NCI-H1105 treated with DMSO at 0.1 percent for 48 hours (cell line): ENCODE data around the gene VWA8.
"Not testable (repeated sequence)": the region's sequence is repeated elsewhere in the genome, so short reads cannot be mapped to it uniquely, and the experiment has no call there.

Experiments used
- DNase-seq: peaks from one replicate; lab custom pipeline; 2025; lab: John Stamatoyannopoulos, UW

The VWA8 gene

DNA sequence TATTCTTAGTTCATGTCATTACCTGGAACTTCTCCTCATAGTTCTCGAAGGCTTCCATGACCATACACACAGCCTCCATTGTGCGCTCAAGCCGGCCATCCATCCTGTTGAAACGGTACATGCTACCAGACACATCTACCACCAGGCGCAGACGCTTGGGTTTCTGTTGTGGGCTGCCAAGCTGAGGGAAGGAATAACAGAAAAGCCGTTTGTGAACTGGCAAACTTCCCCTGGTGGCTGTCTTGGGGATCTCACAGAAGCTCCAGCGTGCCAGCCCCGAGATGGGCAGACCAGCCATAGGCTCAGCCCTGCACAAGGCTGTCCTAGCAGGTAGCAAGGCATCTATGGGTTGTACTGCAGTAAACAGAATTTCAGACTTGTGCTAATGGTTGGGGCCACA is 373.4 kb downstream of the VWA8 start:
- DNase-seq = no peak

DNA sequence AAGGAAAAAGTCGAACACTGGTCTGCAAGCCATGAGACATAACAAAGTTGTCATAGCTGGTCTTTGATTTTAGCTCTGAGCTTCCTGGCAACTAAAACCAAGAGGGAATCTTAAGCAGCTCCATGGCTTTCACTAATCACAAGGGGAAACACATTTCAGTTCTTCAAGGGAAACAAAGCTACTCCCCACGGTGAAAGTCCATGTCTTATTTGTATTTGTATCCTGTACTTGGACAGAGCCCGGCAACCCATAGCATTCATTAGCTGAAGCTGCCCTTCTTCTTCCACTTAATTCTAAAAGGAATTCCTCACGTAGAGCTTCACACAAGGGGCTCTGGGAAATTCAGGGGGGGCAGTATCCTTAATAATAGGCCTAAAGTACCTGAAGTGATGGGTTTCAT is 374.7 kb downstream of the VWA8 start:
- DNase-seq = no peak

DNA sequence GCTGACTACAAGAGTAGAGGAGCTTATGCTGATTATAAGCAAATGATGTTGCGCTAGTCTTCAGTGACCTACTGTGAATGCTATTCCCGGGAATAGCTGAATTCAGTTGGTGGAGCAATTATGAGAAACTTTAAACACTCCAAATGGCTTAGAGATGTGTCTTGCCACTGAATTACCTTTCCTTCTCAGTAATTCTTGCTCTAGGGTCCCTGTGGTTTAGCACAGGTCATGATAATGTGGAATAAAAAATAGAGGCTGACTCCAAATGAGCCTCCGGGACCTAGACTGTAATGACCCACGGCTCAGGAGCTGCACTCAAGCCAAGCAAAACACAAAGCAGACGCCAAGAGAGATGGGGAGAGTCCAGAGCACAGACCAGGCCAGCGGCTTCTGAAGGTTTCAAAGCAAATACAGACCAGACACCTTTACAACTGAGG is 378.9 kb downstream of the VWA8 start:
- DNase-seq = no peak

DNA sequence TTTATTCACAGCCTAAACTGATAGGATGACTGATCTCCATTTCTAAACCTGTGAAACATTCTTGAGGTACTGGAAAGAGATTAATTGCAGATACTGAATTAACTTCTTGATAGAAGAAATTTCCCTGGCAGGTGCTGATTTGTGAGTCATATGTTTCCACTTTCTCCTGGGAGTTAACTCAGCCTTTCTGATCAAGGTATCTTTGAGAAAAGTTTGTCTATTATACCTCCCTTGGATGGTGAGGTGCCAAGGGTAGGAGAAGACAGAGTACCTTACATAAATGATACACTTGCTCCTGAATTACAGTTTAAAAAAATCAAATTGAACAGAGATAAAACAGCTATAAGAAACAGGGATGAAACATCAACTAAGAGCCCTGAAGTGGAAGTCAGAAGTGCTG is 380.6 kb downstream of the VWA8 start:
- DNase-seq = no peak

DNA sequence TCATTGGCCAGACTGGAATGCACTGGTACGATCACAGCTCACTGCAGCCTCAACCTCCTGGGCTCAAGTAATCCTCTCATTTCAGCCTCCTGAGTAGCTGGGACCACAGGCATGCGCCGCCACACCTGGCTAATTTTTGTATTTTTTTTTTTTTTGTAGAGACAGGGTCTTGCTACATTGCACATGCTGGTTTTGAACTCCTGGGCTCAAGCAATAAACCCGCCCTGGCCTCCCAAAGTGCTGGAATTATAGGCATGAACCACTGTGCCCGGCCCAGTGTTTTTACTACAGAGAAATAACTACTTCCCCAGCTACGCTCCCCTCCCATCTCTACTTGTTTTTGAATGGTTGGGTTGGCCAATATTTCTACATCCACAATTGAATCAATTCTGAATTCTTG is 381.0 kb downstream of the VWA8 start:
- DNase-seq = no peak

- no peak for DNase-seq
Observed at GRCh38 chr13:41579168-41579567, 381.7 kb downstream of the VWA8 start.

- no peak for DNase-seq
Observed at GRCh38 chr13:41578371-41578770, 382.5 kb downstream of the VWA8 start.

GRCh38 chr13:41577436-41577835 is 383.5 kb downstream of the VWA8 start:
- DNase-seq = no peak

DNA sequence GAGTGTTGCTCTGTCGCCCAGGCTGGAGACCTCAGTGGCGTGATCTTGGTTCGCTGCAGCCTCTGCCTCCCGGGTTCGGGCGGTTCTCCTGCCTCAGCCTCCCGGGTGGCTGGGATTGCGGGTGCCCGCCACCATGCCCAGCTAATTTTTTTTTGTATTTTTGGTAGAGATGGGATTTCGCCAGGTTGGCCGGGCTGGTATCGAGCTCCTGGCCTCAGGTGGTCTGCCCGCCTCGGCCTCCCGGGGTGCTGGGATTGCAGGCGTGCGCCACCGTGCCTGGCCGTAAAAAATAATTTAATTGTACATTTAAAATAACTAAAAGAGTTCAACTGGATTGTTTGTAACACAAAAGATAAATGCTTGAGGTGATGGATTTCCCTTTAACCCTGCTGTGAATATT is 387.3 kb downstream of the VWA8 start:
- DNase-seq = not testable (repeated sequence)

DNA sequence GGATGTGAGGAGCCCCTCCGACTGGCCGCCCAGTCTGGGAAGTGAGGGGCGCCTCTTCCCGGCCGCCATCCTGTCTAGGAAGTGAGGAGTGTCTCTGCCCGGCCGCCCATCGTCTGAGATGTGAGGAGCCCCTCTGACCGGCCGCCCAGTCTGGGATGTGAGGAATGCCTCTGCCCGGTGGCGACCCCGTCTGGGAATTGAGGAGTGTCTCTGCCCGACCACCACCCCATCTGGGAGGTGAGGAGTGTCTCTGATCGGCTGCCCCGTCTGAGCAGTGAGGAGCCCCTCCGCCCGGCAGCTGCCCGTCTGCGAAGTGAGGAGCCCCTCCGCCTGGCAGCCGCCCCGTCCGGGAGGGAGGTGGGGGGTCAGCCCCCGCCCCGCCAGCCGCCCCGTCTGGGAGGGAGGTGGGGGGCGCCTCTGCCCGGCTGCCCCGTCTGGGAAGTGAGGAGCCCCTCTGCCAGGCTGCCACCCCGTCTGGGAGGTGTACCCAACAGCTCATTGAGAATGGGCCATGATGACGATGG is 389.0 kb downstream of the VWA8 start:
- DNase-seq = not testable (repeated sequence)

- DNase-seq = no peak
Observed at GRCh38 chr13:41568972-41569351, 391.9 kb downstream of the VWA8 start.

DNA sequence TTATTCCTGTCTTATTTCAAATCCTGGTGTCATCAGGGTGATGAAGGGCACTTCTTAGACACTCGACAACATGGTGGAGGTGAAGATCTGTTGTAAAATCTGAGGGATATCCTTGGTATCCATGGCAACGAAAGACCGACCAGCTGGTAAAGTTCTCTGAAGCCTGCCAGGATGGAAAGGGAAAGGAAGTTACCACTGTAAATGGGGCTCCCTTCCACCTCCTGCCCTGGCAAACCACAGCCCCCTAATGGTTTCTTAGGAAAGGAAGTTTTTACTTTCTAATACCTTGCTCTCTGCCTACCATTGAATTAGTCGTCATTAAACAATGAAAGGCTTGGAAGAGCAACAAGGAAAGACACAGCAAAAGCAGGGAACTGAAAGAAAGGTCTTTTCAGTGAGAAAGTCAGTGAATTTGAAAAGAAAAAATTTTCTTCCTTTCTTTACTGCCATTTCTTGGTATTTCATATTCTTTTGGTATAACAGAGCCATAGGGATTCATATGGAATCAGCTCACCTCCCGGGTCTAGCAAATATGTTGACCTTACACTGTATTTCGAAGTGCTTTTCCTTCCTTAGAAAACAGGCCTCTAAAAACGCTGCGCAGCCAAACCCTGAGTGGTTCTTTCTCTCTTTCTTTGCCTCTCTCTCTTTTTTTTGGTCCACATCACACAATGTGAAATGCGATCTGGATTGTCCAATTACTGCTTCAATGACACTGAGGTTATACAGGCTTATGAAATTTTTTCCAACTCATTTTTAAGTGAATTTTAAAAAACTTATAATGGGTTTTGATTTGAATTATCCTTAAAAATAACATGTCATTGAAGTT is 392.6 kb downstream of the VWA8 start:
- DNase-seq = no peak

GRCh38 chr13:41567363-41567762 is 393.5 kb downstream of the VWA8 start:
- no peak for DNase-seq

- DNase-seq = no peak
Observed at GRCh38 chr13:41565846-41566245, 395.1 kb downstream of the VWA8 start.

DNA sequence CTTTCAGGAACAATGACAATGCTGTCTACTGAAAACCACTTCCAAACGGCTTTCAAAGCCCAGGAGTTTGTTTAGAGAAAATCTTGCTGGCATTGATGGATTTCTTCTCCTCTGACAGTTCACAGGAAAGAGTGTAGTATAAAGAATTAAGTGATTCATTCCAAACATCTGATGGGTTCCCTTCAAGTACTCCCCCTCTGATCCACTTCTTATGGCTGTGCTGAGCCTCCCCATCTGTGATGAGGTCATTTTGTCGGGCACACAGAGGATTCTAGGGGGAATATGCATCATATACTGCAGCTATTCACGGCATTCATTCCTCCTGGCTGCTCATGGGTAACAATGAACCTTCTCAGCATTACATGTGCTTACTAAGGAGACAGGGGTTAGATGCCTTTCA is 395.7 kb downstream of the VWA8 start:
- DNase-seq = no peak

GRCh38 chr13:41563984-41564365 is 396.9 kb downstream of the VWA8 start:
- DNase-seq = no peak

GRCh38 chr13:41563341-41563983 is 397.4 kb downstream of the VWA8 start:
- DNase-seq = no peak

DNA sequence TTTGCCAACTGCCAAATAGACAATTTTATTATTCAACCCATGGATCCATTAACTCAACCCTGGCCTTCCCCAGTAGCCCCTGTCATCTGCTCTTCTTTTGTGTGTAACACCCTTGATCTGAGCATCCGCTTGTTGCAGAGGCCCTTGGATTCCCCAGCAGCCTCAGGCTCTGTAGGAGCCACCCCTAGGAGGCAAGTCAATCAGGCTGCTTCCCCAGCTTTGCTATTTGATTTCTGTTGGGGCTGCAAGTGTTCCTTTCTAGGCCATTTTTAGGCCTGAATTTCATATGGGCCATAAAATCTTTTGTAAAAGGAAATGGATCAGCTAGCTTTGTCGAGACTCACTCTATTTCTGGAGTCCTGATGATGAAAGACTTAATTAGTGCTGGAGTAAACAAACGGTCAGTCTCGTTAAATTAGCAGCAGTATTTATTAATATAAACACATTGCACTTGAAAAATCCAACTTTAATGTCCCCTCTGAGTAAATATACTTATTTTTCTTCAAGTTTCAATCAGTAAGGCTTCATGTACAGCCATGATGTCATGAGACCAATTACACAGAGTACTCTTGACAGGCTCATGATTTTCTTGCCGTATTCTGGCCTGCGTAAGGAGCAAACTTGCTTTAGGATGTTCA is 398.2 kb downstream of the VWA8 start:
- DNase-seq = no peak

- DNase-seq = no peak
Observed at GRCh38 chr13:41562083-41562482, 398.8 kb downstream of the VWA8 start.

DNA sequence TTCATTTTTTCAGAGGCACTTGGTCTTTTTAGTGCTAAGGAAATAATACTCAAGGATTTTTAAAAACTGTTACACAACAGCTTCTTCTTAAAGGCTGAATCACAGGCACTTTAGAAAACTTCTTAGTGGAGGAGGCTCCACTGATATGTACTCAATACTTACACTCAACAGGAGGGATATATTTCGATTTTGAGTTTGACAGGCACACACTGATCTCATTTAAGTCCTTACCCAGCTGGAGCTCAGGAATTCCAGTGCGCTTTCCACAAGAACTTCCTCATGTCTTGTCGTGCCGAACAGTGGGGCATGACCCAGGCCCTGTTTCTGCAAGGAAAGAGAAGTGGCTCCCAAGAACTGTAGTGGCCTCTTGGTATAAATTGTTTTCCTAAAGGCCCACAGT is 399.7 kb downstream of the VWA8 start:
- no peak for DNase-seq

DNA sequence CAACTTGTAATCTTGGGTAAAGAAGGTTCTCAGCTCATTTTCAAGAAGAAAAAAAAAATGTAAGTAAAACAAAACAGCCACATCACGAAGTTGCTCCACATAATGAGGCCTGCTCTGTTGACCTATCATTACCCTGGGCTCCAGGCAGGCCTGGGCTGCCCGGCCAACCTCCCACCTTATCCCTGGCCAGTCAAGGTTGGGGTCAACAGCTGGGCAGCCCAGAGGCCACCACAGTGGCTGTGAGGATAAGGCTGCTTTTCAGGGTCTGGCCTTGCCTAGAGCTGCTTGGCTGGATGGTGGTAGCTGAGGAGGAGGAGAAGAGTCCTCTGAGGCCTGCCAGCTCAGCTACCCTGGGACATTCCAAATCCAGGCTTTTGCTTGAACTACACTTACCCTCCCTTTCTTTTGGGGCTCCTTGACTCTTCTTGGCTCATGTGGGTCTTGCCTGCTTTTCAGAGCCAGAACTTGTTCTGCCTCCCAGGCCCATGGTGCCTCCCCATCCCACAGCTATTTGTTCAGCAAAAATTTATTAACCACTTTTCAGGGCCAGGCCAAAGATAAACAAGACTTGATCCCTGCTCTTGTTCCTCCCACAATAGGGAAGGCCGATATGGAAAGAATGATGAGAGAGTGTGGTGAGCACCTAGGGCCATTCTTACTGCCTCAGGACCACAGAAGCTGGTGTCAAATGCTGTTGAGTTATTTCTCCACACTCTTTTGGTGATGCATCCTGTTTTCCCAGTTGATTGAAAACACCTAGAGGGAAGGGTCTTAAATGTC is 401.9 kb downstream of the VWA8 start:
- no peak for DNase-seq

DNA sequence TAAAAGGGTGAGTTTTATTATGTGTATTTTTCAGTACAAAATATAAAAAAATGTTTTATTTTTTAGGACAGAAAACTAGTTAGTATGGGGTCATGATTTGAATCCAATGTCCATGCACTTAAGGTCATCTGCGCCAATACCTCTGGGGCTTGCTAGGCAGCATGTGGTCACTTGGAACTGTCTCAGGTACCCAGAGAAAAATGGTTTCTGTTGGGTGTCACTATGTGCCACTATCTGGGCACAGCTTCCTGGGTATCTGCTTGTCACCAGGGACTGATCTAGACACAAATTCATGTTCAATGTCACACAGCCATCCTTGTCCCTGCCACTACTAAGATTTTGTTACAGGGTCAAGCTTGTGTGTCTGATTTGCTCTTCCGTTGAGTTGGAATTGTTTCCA is 403.2 kb downstream of the VWA8 start:
- no peak for DNase-seq
